ENCODE data around the gene CDK15. TPM values are rescaled to one million over a fixed set of nuclear protein-coding genes. Genes with fewer than 3 reads are reported as not detected.
A peak's percentile ranks its signal among the peaks of the same experiment; 100 is the strongest.

The CDK15 gene
- total RNA-seq, 2 donors from 2014 or later: 1.5 to 8.3 TPM

GRCh38 chr2:201781557-201782051 lies 24.7 kb upstream of the CDK15 start:
- Histone ChIP-seq H3K27ac (peak overlapping the region; percentile 84 to 85), H3K27me3 (replicated peaks; ENCODE audit: insufficient read depth) (no peaks in the 10 kb centered on the region), H3K9me3 (no peaks in the 10 kb centered on the region), H3K4me1 (ENCODE audit: control insufficient read depth in 1 of 2, low read depth in 2 of 2) (peaks cover 6 to 31% of the 10 kb centered on the region in 2 donors), H3K36me3 (no peaks in the 10 kb centered on the region), H3K4me3 (peak overlapping the region; percentile 91)
- ATAC-seq (ENCODE audit: insufficient number of reproducible peaks, low FRiP score, low read depth) (peak; percentile 0), DNase-seq (ENCODE audit: low spot score) (no peak)
- TF ChIP-seq, protein P1, sequence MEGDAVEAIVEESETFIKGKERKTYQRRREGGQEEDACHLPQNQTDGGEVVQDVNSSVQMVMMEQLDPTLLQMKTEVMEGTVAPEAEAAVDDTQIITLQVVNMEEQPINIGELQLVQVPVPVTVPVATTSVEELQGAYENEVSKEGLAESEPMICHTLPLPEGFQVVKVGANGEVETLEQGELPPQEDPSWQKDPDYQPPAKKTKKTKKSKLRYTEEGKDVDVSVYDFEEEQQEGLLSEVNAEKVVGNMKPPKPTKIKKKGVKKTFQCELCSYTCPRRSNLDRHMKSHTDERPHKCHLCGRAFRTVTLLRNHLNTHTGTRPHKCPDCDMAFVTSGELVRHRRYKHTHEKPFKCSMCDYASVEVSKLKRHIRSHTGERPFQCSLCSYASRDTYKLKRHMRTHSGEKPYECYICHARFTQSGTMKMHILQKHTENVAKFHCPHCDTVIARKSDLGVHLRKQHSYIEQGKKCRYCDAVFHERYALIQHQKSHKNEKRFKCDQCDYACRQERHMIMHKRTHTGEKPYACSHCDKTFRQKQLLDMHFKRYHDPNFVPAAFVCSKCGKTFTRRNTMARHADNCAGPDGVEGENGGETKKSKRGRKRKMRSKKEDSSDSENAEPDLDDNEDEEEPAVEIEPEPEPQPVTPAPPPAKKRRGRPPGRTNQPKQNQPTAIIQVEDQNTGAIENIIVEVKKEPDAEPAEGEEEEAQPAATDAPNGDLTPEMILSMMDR (IDR thresholded peaks at IDR 0.05): no peak

DNA sequence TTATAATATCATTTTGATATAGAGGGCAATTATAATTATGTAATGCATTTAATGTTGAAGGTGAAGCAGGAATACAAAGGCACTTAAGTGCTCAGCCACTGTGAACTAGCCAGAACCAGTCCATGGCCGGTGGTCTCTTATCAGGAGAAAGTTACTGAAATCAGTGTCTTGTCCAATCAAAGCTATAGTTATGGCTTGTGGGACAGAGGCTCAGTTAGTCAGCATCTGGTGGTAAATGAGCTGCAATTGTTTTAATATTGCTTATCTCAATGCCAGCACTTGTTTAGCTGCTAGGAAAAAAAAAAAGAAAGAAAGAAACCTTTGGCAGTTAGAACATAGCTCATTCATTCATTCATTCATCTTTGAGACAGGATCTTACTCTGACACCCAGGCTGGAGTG lies 21.8 kb upstream of the CDK15 start:
- no peak for DNase-seq (ENCODE audit: low spot score)
- Histone ChIP-seq H3K4me1 (ENCODE audit: control insufficient read depth in 1 of 2, low read depth in 2 of 2) (peaks cover 2 to 21% of the 10 kb centered on the region in 2 donors), H3K27me3 (replicated peaks; ENCODE audit: insufficient read depth) (no peaks in the 10 kb centered on the region), H3K36me3 (no peaks in the 10 kb centered on the region), H3K9me3 (no peaks in the 10 kb centered on the region), H3K4me3 (no peak overlapping the region), H3K27ac (no peak overlapping the region)
- ATAC-seq (ENCODE audit: insufficient number of reproducible peaks, low FRiP score, low read depth): no peak
- TF ChIP-seq, protein P1 (IDR thresholded peaks at IDR 0.05): no peak

DNA sequence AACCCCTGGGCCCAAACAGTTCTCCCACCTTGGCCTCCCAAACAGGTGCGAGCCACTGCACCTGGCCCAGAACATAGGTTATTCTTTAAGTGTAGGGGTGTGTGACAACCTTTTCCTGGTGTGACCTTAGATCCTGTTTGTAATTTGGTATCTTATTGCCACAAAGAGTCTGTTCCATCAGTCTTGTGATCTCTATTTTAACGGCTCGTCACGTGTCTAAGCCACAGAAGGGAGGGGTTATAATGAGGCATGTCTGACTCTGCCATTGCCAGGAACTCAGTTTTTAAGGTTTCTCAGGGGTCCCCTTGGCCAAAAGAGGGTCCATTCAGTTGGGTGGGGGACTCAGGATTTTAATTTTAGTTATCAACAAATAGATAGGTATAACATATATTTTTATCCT lies 21.2 kb upstream of the CDK15 start:
- no peaks in the 10 kb centered on the region for H3K27me3 ChIP-seq (replicated peaks; ENCODE audit: insufficient read depth)
- TF ChIP-seq, protein P1 (IDR thresholded peaks at IDR 0.05): no peak
- peaks cover 0 to 18% of the 10 kb centered on the region in 2 donors for H3K4me1 ChIP-seq (ENCODE audit: control insufficient read depth in 1 of 2, low read depth in 2 of 2)
- DNase-seq (ENCODE audit: low spot score) (no peak), ATAC-seq (ENCODE audit: insufficient number of reproducible peaks, low FRiP score, low read depth) (no peak)
- no peaks in the 10 kb centered on the region for H3K36me3 ChIP-seq
- no peak overlapping the region for H3K4me3 ChIP-seq
- no peak overlapping the region for H3K27ac ChIP-seq
- H3K9me3 ChIP-seq: no peaks in the 10 kb centered on the region

DNA sequence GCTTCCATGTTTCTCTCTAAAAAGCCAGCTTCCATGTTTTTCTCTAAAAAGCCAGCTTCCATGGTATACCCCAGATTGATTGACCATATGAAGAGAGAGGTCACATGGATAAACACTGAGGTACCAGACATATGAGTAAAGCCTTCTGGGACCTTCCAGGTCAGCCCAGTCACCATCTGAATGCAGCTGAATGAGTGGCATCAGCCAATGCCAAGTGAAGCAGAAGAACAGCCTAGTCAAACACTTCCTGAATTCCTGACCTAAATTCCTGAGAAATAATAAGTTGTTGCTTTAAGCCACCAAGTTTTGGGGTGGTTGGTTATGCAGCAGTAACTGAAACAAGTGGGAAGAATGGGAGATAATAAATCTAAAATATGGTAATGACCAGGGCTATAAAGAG lies 19.9 kb upstream of the CDK15 start:
- Histone ChIP-seq H3K36me3 (no peaks in the 10 kb centered on the region), H3K9me3 (no peaks in the 10 kb centered on the region), H3K4me1 (ENCODE audit: control insufficient read depth in 1 of 2, low read depth in 2 of 2) (peaks cover 0 to 18% of the 10 kb centered on the region in 2 donors), H3K27ac (peak overlapping the region; percentile 23 to 54), H3K4me3 (no peak overlapping the region), H3K27me3 (replicated peaks; ENCODE audit: insufficient read depth) (no peaks in the 10 kb centered on the region)
- TF ChIP-seq, protein P1 (IDR thresholded peaks at IDR 0.05): no peak
- DNase-seq (ENCODE audit: low spot score) (no peak), ATAC-seq (ENCODE audit: insufficient number of reproducible peaks, low FRiP score, low read depth) (no peak)

DNA sequence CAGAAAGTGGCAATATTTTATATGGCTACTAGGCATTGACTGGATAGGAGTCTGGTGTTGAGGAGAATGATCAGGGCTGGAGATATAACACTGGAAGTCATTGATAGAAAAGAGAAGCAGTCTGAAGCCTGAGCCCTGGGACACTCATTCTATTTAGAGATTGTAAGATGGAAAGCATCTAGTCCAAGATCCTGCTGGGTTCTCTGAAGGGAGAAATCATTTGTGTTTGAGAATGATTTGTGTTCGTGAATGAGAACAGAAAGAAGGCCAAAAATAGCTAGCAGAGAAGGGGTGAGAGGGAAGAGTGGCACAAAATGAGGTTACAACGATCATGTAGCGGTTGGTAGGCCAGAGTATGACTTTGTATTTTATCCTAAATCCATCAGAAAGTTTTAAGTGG lies 18.0 kb upstream of the CDK15 start:
- H3K27me3 ChIP-seq (replicated peaks; ENCODE audit: insufficient read depth): no peaks in the 10 kb centered on the region
- no peak for ATAC-seq (ENCODE audit: insufficient number of reproducible peaks, low FRiP score, low read depth)
- H3K36me3 ChIP-seq: no peaks in the 10 kb centered on the region
- TF ChIP-seq, protein P1 (IDR thresholded peaks at IDR 0.05): no peak
- H3K4me1 ChIP-seq (ENCODE audit: control insufficient read depth in 1 of 2, low read depth in 2 of 2): peaks cover 0 to 13% of the 10 kb centered on the region in 2 donors
- no peaks in the 10 kb centered on the region for H3K9me3 ChIP-seq
- DNase-seq (ENCODE audit: low spot score): no peak
- no peak overlapping the region for H3K27ac ChIP-seq
- no peak overlapping the region for H3K4me3 ChIP-seq

All from thoracic aorta (tissue), 2 donors.